Ascending aorta (tissue), 2 donors: ENCODE data around the gene CAMP. TPM values are rescaled to one million over a fixed set of nuclear protein-coding genes. Genes with fewer than 3 reads are reported as not detected.
A peak's percentile ranks its signal among the peaks of the same experiment; 100 is the strongest.

Experiments
- DNase-seq, 2 donors: peaks; one replicate each; pipeline ENCODE4 v3.0.0-alpha.2; 2019; ENCODE audit warnings: low spot score in 2 of 2
- H3K27ac ChIP-seq, 2 donors: fragments of 200-600 bp; sonication (generic); one replicate each; pipeline ENCODE4 v1.5.1; 2016 to 2017; ENCODE audit warnings: mild to moderate bottlenecking in 1 of 2
- H3K27me3 ChIP-seq: fragments of 200-600 bp; sonication (generic); one replicate; pipeline ENCODE4 v1.5.1; 2017
- H3K36me3 ChIP-seq, 2 donors: fragments of 200-600 bp; sonication (generic); one replicate each; pipeline ENCODE4 v1.5.1; 2016
- H3K4me1 ChIP-seq, 2 donors: fragments of 200-600 bp; sonication (generic); one replicate each; pipeline ENCODE4 v1.5.1; 2016 to 2017; ENCODE audit warnings: mild to moderate bottlenecking in 1 of 2
- H3K4me3 ChIP-seq, 2 donors: fragments of 200-600 bp; sonication (generic); one replicate each; pipeline ENCODE4 v1.5.1; 2016 to 2017; ENCODE audit warnings: mild to moderate bottlenecking in 1 of 2
- H3K9me3 ChIP-seq, 2 donors: fragments of 200-600 bp; sonication (generic); one replicate each; pipeline ENCODE4 v1.5.1; 2016
- CTCF ChIP-seq, 3 experiments: fragments of 200-600 bp in 2 of 3; fragments of 450-650 bp in 1 of 3; sonication (generic) in 2 of 3; IDR thresholded peaks; one replicate each; pipeline ENCODE4 v1.5.1; 2016 to 2019; ENCODE audit warnings: antibody characterized with exemption in 3 of 3, mild to moderate bottlenecking in 1 of 3, moderate library complexity in 1 of 3
- intact Hi-C: fragments of 100-400 bp; cut with DNase I; formaldehyde crosslinking; loops from one replicate; pipeline ENCODE4 v1.15.1; 2023
- total RNA-seq: library from RNA; depleted of rRNA; stranded (reverse); fragments of >200 nt; gene quantifications from one replicate; pipeline ENCODE4 v1.1.0, GENCODE V29; 2016

The CAMP gene
- total RNA-seq, 1 donor from 2014 or later: not detected

DNA sequence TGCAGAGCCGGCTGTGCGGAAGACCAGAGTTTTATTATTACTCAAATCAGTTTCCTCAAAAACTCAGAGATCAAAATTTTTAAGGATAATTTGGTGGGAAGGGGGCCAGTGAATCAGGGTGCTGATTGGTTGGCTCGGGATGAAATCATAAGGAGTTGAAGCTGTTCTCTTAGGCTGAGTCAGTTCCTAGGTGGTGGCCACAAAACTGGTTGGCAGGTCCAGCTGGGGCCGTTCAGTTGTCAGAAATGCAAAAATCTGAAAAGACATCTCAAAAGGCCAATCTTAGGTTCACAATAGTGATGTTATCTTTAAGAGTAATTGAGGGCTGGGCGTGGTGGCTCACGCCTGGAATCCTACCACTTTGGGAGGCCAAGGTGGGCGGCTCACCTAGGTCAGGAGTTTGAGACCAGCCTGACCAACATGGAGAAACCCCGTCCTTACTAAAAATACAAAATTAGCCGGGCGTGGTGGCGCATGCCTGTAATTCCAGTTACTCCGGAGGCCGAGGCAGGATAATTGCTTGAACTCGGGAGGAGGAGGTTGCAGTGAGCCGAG is 15.3 kb downstream of the CAMP start:
- Histone ChIP-seq H3K4me3 (no peak overlapping the region), H3K27ac (no peak overlapping the region), H3K36me3 (no peaks in the 10 kb centered on the region), H3K4me1 (peaks cover 0 to 8% of the 10 kb centered on the region in 2 donors), H3K27me3 (no peaks in the 10 kb centered on the region), H3K9me3 (no peaks in the 10 kb centered on the region)
- TF ChIP-seq CTCF (IDR thresholded peaks at IDR 0.05): no peak
- intact Hi-C loops: no loop called here
- DNase-seq: peak in 1 of 2 donors; percentile 42

GRCh38 chr3:48240000-48240963 is 17.0 kb downstream of the CAMP start:
- no peaks in the 10 kb centered on the region for H3K27me3 ChIP-seq
- H3K4me1 ChIP-seq: peaks cover 0 to 8% of the 10 kb centered on the region in 2 donors
- DNase-seq: peak in 1 of 2 donors; percentile 47
- peak overlapping the region; percentile 56 to 79 for H3K27ac ChIP-seq
- H3K4me3 ChIP-seq: peak overlapping the region; percentile 76 to 96
- no peak for TF ChIP-seq CTCF (IDR thresholded peaks at IDR 0.05)
- intact Hi-C loops: loop anchor here (2.0 kb wide), 1 partner anchor 51 kb away; the partner anchor contains the start of gene CDC25A
- no peaks in the 10 kb centered on the region for H3K9me3 ChIP-seq
- H3K36me3 ChIP-seq: no peaks in the 10 kb centered on the region

- intact Hi-C loops: loop anchor here (2.0 kb wide), 1 partner anchor 53 kb away; the partner anchor contains the start of gene CDC25A
- peak in 1 of 2 donors; percentile 57 for DNase-seq
Observed at GRCh38 chr3:48241796-48242455, 18.6 kb downstream of the CAMP start.

GRCh38 chr3:48243886-48244285 is 20.6 kb downstream of the CAMP start:
- Histone ChIP-seq H3K36me3 (peaks cover 0 to 5% of the 10 kb centered on the region in 2 donors), H3K9me3 (no peaks in the 10 kb centered on the region), H3K4me1 (peaks cover 0 to 8% of the 10 kb centered on the region in 2 donors), H3K4me3 (no peak overlapping the region), H3K27me3 (no peaks in the 10 kb centered on the region), H3K27ac (no peak overlapping the region)
- intact Hi-C loops: no loop called here
- peak in 1 of 2 donors; percentile 33 for DNase-seq
- no peak for TF ChIP-seq CTCF (IDR thresholded peaks at IDR 0.05)

More at GRCh38 chr3:48241796-48242455, 18.6 kb downstream of the CAMP start:
- Histone ChIP-seq H3K9me3 (no peaks in the 10 kb centered on the region), H3K36me3 (no peaks in the 10 kb centered on the region), H3K27ac (peak overlapping the region; percentile 56 to 79), H3K27me3 (no peaks in the 10 kb centered on the region), H3K4me3 (peak overlapping the region; percentile 76 to 96), H3K4me1 (peaks cover 0 to 8% of the 10 kb centered on the region in 2 donors)
- TF ChIP-seq CTCF (IDR thresholded peaks at IDR 0.05): no peak

GRCh38 chr3:48244461-48244860 is 21.2 kb downstream of the CAMP start:
- no peaks in the 10 kb centered on the region for H3K27me3 ChIP-seq
- intact Hi-C loops: no loop called here
- no peaks in the 10 kb centered on the region for H3K9me3 ChIP-seq
- no peak overlapping the region for H3K4me3 ChIP-seq
- no peak for DNase-seq
- no peak overlapping the region for H3K27ac ChIP-seq
- peaks cover 0 to 8% of the 10 kb centered on the region in 2 donors for H3K4me1 ChIP-seq
- peaks cover under 1 to 5% of the 10 kb centered on the region in 2 donors for H3K36me3 ChIP-seq
- no peak for TF ChIP-seq CTCF (IDR thresholded peaks at IDR 0.05)
